HG02870 (cell line): Measurements from ENCODE around the gene MYL3.

ENCODE experiments used
- ATAC-seq: cut with Tn5 transposase; IDR thresholded peaks from one replicate; pipeline ENCODE4 v1.9.1; 2021; ENCODE audit warnings: mild to moderate bottlenecking, moderate library complexity; ENCODE audit not compliant: unreplicated experiment

Gene MYL3

DNA sequence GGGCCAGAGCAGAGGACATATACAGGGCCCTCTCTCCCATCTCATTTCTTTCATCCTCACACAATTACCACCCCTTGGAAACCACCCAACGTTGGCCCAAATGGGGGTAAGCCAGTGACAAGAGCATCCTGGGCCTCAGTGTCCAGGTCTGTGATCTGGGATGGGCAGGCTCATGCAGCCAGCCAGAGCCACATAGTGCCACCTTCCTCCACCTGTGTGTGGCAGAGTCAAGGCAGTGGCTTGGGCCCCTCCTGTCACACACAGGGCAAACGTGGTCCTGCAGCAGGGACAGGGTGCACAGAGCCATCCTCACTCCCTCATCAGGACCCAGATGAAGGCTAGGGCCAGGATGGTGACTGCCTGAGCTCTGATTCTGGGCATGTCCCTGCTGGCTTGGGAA is 2.3 kb upstream of the MYL3 start:
- ATAC-seq: no peak

DNA sequence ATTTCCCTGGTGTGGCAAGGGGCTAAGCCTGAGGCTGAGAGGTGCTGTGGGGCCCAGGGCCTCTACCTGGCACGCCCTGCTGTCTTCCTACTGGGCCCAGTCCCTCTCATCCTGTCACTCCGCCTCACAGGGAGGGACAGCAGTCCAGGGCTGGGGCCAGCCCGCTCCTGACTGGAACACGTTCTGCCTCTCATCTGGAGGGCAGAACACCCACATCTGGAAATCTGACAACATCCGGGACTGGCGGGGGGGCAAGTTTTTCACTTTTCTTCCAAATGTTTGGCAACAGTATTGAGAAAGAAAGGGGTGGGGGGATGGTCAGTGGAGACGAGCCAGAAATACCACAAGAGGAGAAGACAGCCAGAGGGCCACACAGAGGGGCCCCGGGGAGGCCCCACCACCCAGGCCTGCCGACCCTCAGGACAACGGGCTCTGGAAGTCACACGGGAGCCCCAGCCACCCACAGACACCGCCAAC is 1.8 kb upstream of the MYL3 start:
- no peak for ATAC-seq

DNA sequence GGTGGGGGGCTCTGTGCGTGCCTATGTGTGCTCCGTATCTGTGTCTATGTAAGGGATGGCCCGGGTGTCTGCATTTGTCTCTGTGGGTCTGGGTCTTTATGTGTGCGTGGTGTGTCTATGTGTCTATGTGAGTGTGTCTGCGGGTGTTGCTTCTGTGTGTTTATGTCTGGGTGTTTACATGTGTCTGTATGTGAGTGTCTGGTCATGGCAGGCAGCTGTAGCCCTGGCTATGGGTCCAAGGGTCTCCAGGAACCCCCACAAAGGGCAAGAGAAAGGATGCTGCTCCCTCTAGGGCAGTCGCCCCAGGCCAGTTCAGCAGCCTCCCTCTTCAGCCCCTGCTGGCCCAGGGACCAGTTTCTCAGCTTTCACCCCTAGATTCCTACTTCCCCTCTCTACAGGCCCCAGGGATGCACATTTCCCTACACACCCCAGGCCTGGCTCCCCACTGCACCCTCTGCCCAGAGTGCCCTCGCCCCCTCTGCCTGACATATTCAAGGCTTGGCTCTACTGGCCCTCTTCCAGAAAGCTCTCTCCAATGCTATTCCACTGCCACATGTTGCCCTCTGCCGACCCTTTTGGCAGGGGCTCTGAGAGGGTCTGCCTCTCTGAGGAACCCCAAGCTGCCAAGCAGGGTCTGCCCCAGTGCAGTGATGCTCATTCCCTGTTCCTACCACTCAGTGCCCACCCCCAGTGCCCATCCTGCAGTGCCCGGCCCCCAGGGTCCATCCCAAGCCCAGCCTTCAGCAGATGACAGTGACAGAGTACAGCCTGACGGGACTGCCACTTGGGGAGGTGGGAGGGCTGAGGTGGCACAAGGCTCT is 1.0 kb upstream of the MYL3 start:
- no peak for ATAC-seq

DNA sequence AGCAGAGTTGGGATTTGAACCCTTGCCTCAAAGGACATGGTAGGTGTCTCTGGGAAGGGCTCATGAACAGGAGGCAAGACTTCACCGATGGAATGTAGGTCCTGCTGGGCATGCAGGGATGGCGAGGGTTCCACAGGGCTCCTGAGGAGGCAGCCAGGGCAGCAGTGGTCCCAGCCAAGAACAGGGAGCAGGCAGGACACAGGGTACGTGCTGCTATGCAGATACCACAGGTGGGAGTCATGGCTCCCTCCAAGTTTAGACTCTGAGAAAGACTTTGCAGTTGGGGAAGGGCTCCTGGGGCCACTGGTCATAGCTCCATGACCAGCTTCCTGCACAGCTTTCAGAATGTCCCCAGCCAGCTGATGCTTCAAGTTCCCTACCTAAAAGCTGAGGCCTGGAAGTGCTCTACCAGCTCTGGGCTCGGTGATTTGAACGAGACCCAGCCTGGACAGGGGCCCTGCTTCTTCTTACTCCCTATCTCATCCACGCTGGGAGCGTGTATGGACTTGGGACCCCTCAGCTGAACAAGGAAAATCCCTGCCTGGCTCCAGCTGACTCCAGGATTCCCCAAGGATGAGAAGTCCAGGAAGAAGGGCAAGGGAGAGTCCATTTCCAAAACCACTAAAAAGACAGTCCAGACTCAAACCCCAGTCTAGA is 747 bp downstream of the MYL3 start:
- ATAC-seq: no peak

DNA sequence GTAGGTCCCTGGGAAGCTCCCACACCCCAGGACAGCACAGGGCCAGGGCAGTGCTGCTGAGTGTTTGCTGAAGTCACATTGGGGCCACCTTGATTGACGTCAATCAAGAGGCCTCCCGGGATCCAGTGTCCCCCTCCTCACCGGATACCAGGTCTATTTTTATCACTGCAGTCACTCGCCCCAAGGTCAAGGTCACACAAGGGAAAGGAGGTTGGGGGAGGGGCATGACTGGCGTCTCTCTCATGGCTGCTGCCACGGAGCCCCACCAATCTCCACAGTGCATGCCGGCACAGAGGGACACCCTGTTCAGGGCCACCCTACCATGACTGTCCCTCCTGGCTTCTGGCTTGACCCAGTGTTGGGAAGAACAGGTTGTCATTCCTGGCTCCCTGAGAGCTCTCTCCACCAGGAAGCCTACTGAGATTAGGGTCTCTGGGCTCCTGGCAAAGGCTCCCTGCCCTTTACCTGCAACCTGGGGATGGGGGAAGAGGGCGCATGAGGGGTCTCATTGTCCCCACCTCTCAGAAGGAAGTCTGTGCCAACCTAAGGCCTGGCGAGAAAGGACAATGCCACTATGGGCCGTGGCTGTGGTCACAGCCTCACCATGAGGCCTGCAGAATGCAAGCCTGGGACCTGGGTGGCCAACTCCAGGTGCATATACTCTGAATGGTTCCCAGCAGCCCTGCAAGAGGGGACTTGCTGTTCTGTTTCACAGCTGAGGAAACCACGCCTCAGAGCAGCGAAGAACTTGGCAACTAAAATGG is 1.5 kb downstream of the MYL3 start:
- no peak for ATAC-seq

DNA sequence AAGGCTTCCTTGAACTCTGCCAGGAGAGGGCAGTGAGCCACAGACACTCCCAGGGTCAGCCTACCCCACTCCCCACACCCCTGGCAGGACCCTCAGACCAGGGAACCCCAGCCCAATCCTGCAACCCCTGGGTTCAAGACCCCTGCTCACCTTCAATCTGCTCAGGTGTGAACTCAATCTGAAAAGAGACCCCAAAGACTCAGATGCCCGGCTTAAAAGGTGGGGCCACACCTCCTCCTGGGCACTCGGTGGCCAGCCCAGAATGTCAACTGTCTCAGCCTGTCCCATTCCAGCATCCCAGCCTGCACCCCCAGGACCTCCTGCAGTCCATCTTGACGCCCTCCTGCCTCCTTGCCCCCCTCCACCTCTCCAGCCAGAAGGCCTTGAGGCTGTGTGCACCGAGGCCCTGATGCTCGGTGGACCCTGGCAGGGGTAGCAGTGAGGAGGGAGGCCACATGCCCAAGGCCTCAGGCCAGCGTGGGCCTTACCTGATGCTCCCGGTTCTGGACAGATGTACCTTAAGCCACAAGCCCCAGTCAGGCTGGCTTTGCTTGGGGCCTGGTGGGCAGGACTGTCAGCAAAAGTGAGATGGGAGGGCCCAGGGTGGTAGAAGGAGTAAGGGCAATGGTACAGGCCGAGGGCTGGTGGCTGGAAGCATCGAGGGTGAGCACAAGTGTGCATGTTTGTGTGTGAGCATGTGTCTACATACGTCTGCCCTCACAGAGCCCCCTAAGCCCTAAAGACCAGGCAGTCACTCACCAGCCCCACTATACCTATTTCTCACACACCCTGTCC is 2.2 kb downstream of the MYL3 start:
- no peak for ATAC-seq

DNA sequence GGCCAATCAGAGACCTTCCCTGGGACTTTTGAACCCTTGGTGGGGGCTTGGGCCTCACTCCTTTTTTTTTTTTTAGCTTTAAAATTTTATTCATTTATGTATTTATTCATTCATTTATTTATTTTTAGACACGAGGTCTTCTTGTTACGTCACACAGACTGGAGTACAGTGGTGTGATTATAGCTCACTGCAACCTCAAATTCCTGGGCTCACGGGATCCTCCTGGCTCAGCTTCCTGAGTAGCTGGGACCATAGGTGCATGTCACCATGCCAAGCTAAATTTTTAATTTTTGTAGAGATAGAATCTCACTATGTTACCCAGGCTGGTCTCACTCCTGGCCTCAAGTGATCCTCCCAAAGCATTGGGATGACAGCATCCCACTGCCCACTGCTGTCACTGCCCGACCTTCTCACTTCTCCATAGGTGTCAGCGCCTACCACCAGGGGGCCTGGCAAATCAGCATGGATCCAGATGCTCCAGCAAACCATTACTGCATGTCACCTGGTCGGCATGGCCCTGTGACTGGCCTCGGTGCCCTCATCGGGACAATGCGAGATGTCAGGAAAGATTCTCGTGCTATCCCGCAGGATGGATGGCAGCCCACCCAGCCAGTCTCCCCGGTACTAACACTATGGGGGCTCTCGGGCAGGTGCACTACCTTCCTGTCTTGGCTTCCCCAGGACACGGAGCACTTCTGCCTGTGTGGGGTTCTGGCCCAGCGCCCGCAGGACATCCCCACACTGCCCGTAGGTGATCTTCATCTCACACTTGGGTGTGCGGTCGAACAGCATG is 3.0 kb downstream of the MYL3 start:
- no peak for ATAC-seq

DNA sequence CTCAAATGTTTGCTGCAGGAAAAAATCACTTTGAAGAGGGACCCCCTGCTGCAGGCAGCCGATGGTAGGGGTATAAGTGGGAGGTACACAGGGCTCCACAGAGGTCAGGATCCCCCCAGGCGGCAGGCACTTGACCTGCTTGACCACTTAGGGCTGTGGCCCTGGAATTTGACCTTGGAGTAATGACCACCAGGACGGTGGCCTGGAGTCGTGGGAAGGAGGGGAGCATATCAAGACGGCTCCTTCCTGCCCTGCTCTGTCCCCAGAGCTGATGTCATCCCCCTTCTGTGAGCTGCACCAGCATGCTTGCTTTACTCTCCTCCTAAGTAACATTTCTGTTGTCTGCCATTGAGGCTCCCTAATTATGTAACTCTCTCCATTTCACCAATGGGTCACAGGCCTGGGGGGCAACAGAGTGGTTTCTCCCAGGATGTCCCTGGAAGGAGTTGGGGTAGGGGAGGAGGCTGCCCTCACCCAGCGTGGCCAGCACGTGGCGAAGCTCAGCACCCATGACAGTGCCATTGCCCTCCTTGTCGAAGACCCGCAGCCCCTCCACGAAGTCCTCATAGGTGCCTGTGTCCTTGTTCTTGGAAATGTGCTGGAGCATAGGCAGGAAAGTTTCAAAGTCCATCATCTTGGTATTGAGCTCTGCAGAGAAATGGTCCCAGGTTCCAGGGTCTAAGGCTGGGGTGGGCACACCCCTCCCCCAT is 4.1 kb downstream of the MYL3 start:
- no peak for ATAC-seq

DNA sequence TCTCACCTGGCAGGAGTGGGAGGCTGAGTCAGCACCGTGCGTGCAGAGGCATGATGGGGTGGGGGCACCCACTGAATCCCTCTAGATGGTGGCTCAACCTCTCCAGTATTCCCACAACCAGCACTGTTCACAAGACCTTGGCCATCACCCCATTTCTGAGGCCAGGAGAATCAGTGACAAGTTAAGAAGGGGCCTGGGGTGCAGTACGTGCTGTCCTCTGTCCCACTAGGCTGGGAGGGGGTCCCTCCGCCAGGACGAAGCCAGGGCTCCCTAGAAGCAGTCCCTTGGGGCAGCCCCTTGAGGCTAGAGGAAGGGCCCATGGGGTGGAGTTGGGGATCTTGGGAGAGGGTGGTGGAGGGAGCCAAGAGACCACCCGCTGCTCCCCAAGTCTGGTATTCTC is 4.8 kb downstream of the MYL3 start:
- no peak for ATAC-seq

DNA sequence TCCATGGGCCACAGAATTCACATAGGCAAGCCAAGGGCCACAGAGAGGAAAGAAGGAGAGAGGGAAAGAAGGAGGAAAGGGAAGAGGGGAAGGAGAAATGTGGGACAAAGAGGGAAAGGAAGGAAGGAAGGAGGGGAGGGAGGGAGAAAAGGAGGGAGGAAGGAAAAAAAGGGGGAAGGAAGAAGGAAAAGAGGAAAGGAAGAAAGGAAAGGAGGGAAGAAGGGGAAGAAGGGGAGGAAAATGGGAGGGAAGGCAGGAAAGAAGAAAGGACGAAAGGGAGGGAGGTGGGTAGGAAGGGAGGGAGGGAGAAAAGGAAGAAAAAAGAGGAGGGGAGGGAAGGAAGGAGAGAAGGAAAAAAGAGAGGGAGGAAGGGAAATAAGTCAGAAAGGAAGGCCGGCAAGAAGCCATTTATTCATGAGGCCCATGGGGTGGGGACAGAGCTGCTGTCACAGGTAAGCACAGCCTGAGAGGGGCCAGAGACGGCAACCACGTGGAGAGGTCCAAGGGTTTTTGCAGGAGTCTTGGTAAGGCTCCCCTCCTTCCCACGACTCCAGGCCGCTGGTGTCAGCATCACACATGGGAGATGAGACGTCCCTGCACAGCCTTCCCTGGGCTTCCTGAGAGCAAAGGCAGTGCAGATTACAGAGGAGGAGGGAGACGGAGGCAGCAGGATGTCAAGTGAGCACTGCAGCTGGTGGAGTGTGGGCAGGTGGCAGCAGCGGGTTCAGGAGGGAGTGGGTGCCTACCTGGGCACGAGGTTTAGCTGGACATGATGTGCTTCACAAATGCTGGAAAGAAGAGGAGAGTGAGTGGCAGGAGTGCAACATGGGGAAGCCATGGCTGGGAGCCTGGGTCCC is 5.5 kb downstream of the MYL3 start:
- no peak for ATAC-seq

DNA sequence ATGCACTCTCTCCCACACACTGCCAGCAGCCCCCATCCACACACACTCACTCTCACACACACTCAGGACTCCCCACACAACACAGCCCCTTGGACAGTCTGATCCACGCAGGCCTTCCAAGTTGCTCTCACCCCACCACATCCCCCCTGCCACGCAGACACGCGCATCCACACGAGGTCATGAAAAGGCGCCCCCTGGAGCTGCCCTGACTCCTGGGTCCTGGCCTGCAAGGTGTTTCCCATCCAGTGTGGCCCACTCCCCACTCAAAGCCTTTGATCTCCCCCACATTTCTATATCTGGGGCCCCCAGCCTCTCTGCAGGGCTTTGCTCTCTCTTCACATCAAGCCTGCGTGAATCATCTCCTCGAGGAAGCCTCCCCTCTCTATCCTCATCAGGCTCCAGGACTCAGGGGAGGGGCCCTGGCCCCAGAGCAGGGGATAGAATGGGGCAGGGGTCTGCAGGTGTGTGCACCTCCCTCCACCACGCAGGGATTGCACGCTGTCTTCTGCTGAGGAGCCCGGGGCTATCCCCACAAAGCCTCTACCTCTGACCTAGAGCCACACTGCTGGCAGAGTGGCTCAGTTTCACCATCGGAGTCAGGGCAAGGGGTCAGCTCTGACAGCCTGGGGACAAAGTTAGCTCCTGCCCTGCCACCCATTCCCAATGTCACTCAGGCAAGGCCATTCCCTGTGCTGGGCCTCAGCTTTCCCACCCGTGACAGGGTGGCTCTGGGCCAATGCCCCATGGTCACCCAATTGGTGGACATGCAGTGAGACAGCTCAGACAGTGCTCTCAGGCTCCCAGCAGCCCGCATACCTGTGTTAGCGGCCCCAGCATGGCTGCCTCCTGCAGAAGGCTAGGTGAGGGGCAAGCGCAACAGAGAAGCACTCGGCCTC is 6.4 kb downstream of the MYL3 start:
- ATAC-seq: no peak

DNA sequence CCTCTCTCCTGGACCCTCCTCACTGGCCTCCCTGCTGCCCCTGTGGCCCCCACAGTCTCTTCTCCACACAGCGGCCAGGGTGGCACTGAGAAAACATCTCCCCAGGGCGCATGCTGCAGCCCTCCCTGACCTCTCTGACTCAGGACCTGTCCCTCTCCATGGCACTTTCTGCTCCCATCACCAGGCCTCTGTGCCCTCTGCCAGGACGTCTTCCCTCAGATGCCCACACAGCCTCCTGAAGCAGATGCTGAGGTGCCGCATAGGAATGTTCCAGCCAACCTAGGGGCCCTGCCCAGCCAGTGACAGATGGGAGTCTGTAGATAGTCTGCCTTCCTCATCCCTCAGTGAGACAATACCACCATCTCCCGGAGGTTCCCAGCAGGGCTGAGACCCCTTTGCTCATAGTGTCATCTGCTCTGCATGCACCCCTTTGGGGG is 8.7 kb downstream of the MYL3 start:
- no peak for ATAC-seq

DNA sequence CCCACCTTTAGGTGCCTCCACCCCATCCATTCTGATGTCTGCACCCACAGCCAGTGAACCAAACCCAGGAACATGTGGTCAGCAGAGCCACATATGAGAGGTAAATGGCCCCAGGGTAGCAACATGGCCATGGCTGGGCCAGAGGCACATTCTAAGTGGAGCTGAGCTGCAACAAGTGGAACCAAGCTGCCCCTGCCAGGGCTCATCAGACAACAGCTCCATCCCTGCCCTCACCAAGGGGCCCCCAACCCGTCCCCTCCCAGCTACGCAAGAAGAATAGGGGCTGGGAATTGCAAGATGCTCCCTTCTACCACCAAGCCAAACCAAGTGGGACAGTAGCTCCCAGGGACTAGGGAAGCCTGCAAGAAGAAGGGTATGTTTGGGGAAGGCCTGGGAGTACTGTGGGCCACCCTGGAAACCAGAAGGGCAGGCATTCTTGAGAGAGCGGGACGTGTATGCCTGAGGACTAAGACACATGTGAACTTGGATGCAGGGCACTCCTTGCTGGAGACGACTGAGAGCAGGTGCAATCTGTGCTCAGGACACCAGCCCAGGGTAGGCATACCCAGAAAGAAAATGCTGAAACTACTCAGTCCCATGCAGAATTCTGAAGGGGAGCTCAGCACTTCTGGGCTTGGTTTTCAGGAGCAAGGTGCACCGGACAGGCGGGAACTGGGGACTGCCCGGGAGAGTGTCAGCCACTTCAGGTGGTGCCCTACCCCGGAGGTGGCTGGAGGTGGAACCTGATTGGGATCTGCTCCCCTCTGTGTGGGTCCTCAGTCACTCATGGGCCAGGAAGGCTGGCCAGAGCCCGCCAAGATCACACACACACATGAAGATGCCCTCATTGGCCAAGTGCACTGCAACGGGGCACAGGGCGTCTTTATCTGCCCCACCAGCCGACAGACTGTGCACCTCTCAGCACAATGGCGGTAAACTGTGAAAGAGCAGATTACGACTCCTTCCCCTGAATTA is 9.5 kb downstream of the MYL3 start:
- ATAC-seq: no peak

DNA sequence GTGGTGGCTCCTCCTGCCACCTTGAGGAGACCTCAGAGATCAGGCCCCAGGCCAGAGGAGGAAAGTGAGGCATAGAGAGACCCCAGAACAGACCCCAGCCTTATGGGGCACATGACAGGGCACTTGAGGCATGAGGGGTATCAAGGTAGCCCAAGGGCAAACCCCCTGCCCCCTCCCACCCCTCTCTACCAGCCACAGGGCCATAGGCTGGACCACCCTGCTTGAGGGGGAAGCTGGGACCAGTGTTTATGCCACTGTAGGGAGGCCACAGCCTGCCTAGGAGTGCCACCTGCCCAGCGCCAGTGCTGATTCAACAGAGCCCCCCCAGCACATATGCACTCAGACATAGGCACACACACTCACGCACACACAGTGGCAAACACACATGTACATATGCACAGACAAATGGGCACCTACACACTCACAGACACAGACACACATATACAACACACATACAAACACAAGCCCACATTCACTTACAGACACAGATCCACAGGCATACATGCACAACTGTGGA is 10.3 kb downstream of the MYL3 start:
- ATAC-seq: no peak

DNA sequence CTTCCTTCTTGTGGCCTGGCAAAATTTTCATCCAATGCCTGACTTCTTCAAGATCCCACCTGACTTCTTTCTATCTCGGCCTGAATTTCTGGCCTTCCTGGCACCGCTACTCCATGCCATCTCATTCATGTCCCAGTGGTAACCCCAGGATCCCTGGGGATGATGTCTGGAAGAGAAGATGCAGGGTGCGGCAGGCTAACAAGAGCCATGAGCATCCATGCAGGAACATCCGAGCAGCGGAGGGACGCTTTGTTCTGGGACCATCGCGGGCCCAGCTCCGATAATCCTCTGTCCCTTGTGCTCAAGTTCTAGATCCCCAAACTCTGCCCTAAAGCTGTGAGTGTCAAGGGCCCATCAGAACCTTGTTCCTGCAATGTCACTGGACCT is 10.9 kb downstream of the MYL3 start:
- no peak for ATAC-seq
